ENCODE data around the gene ATP6V0C.

Gene ATP6V0C

DNA sequence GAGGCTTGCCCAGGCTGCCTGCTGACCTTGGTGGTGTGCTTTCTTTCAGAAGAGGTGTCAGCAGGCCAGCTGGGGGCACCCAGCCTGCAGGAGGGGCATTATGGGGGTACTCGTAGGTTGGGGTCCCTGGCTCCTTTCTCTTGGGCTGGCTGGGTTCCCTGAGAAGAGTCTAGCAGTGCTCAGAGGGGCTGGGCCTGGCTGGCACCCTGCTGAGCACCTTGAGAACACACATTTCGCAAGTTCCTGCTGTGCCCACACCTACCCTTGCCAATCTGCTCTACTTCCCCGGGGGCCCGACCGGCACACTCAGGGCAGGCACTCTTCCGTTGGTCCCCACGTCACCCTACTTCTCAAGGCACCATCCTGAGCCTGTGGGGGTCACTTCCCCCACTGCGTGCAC is 12.4 kb downstream of the ATP6V0C start:
- no peaks in the 10 kb centered on the region for H3F3A ChIP-seq (ENCODE audit: low read depth)
- H3K36me3 ChIP-seq (ENCODE audit: insufficient read depth, low read length), result no peaks in the 10 kb centered on the region
- TF ChIP-seq, protein P1, sequence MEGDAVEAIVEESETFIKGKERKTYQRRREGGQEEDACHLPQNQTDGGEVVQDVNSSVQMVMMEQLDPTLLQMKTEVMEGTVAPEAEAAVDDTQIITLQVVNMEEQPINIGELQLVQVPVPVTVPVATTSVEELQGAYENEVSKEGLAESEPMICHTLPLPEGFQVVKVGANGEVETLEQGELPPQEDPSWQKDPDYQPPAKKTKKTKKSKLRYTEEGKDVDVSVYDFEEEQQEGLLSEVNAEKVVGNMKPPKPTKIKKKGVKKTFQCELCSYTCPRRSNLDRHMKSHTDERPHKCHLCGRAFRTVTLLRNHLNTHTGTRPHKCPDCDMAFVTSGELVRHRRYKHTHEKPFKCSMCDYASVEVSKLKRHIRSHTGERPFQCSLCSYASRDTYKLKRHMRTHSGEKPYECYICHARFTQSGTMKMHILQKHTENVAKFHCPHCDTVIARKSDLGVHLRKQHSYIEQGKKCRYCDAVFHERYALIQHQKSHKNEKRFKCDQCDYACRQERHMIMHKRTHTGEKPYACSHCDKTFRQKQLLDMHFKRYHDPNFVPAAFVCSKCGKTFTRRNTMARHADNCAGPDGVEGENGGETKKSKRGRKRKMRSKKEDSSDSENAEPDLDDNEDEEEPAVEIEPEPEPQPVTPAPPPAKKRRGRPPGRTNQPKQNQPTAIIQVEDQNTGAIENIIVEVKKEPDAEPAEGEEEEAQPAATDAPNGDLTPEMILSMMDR (conservative IDR thresholded peaks at IDR 0.05; ENCODE audit: low read length), result no peak
- no peak for TF ChIP-seq EZH2phosphoT487 (IDR thresholded peaks at IDR 0.05; ENCODE audit: borderline replicate concordance)
- H3K4me2 ChIP-seq (ENCODE audit: low read depth, low read length, poor library complexity, severe bottlenecking), result no peak overlapping the region
- no peaks in the 10 kb centered on the region for H3K27me3 ChIP-seq (ENCODE audit: insufficient read depth, low read length, poor library complexity, severe bottlenecking)
- H4K20me1 ChIP-seq (ENCODE audit: insufficient read depth, low read length, poor library complexity, severe bottlenecking), result no peaks in the 10 kb centered on the region
- H3K4me1 ChIP-seq (ENCODE audit: insufficient read depth, low read length, poor library complexity, severe bottlenecking), result no peaks in the 10 kb centered on the region
- H3K79me2 ChIP-seq (ENCODE audit: insufficient read depth, low read length), result no peaks in the 10 kb centered on the region
- no peak overlapping the region for H2AFZ ChIP-seq (ENCODE audit: low read length)
- no peaks in the 10 kb centered on the region for H3K9me2 ChIP-seq (replicated peaks; ENCODE audit: low read depth, low read length)
- no peak overlapping the region for H3K4me3 ChIP-seq (ENCODE audit: low read length, poor library complexity, severe bottlenecking)
- H3K9me3 ChIP-seq (ENCODE audit: insufficient read depth, low read depth, low read length), result no peaks in the 10 kb centered on the region
- no peak overlapping the region for H3K9ac ChIP-seq (ENCODE audit: low read depth, low read length, poor library complexity, severe bottlenecking)

DNA sequence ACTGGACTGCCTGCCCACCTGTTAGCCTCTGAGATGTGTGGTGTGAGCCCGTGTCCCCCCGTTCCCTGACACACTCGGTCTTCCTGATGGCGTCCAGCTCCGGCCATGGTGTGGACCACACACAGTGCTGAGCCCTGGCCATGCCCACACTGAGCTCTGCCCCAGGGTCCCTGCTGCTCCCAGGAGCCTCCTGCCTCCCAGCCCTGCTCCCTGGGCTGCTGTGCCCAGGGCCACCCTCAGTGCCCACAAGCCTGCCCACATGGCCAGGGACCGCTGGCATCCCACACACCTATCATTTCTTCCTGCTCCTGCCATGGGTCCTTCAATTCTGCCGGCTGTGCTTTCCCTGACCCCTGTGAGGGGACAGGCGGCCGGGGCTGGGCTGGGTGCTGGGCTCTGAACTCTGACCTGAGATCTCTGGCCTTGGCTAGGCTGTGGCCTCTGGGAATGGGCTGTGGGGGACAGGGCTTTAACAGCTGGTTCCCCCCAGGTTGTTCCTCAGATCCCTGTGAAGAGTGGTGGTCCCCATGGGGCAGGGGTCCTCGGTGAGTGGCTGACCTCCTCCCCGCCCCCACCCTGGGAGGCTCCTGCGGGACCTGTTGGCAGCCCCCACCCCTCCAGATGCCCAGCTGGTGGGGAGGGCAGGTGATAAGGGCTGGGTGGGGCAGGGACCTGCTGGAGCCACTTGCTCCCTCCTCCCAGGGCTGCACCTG is 13.5 kb downstream of the ATP6V0C start:
- Histone ChIP-seq H3K9me2 (replicated peaks; ENCODE audit: low read depth, low read length) (no peaks in the 10 kb centered on the region), H3K27me3 (ENCODE audit: insufficient read depth, low read length, poor library complexity, severe bottlenecking) (no peaks in the 10 kb centered on the region), H3F3A (ENCODE audit: low read depth) (no peaks in the 10 kb centered on the region), H3K4me1 (ENCODE audit: insufficient read depth, low read length, poor library complexity, severe bottlenecking) (peaks cover 5% of the 10 kb centered on the region), H3K9me3 (ENCODE audit: insufficient read depth, low read depth, low read length) (no peaks in the 10 kb centered on the region), H3K4me2 (ENCODE audit: low read depth, low read length, poor library complexity, severe bottlenecking) (no peak overlapping the region), H4K20me1 (ENCODE audit: insufficient read depth, low read length, poor library complexity, severe bottlenecking) (no peaks in the 10 kb centered on the region), H3K9ac (ENCODE audit: low read depth, low read length, poor library complexity, severe bottlenecking) (no peak overlapping the region), H3K79me2 (ENCODE audit: insufficient read depth, low read length) (no peaks in the 10 kb centered on the region), H3K4me3 (ENCODE audit: low read length, poor library complexity, severe bottlenecking) (no peak overlapping the region), H2AFZ (ENCODE audit: low read length) (no peak overlapping the region), H3K36me3 (ENCODE audit: insufficient read depth, low read length) (no peaks in the 10 kb centered on the region)
- TF ChIP-seq, protein P1 (conservative IDR thresholded peaks at IDR 0.05; ENCODE audit: low read length), result no peak
- TF ChIP-seq EZH2phosphoT487 (IDR thresholded peaks at IDR 0.05; ENCODE audit: borderline replicate concordance), result no peak

DNA sequence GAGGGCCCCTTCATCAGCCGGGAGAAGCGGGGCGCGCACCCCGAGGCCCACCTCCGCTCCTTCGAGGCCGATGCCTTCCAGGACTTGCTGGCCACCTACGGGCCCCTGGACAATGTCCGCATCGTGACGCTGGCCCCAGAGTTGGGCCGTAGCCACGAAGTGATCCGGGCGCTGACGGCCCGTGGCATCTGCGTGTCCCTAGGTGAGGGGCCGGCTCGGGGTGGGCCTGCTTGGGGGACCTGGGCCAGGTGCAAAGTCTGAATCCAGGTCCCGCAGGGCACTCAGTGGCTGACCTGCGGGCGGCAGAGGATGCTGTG is 14.0 kb downstream of the ATP6V0C start:
- Histone ChIP-seq H3K4me3 (ENCODE audit: low read length, poor library complexity, severe bottlenecking) (no peak overlapping the region), H3F3A (ENCODE audit: low read depth) (no peaks in the 10 kb centered on the region), H3K4me1 (ENCODE audit: insufficient read depth, low read length, poor library complexity, severe bottlenecking) (peaks cover 9% of the 10 kb centered on the region), H4K20me1 (ENCODE audit: insufficient read depth, low read length, poor library complexity, severe bottlenecking) (no peaks in the 10 kb centered on the region), H3K9me3 (ENCODE audit: insufficient read depth, low read depth, low read length) (no peaks in the 10 kb centered on the region), H3K36me3 (ENCODE audit: insufficient read depth, low read length) (no peaks in the 10 kb centered on the region), H2AFZ (ENCODE audit: low read length) (no peak overlapping the region), H3K9me2 (replicated peaks; ENCODE audit: low read depth, low read length) (no peaks in the 10 kb centered on the region), H3K27me3 (ENCODE audit: insufficient read depth, low read length, poor library complexity, severe bottlenecking) (no peaks in the 10 kb centered on the region), H3K4me2 (ENCODE audit: low read depth, low read length, poor library complexity, severe bottlenecking) (no peak overlapping the region), H3K79me2 (ENCODE audit: insufficient read depth, low read length) (no peaks in the 10 kb centered on the region), H3K9ac (ENCODE audit: low read depth, low read length, poor library complexity, severe bottlenecking) (no peak overlapping the region)
- TF ChIP-seq, protein P1 (conservative IDR thresholded peaks at IDR 0.05; ENCODE audit: low read length), result no peak
- no peak for TF ChIP-seq EZH2phosphoT487 (IDR thresholded peaks at IDR 0.05; ENCODE audit: borderline replicate concordance)
